ENCODE measurements around the gene PCDH18.

DNA sequence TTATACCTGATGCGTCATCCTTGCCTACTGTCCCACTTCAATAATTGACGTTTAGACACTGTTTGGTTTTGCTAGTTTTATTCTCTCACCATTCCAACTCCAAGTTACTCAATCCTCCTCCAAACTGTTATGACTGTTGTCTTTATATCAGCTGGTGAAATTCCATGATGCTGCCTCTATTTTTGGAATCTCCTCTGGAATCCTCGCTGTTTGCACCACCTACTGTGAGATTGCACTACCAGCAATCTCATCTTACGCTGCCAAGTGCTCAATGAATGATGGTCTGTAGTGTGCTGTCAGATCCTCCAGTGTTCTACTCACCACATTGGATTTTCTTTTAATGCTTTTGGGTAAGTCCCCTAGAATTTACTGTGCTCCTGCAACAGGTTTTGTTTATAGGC is 13.2 kb upstream of the PCDH18 start:
- TF ChIP-seq, protein P1, sequence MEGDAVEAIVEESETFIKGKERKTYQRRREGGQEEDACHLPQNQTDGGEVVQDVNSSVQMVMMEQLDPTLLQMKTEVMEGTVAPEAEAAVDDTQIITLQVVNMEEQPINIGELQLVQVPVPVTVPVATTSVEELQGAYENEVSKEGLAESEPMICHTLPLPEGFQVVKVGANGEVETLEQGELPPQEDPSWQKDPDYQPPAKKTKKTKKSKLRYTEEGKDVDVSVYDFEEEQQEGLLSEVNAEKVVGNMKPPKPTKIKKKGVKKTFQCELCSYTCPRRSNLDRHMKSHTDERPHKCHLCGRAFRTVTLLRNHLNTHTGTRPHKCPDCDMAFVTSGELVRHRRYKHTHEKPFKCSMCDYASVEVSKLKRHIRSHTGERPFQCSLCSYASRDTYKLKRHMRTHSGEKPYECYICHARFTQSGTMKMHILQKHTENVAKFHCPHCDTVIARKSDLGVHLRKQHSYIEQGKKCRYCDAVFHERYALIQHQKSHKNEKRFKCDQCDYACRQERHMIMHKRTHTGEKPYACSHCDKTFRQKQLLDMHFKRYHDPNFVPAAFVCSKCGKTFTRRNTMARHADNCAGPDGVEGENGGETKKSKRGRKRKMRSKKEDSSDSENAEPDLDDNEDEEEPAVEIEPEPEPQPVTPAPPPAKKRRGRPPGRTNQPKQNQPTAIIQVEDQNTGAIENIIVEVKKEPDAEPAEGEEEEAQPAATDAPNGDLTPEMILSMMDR (IDR thresholded peaks at IDR 0.05; ENCODE audit: borderline replicate concordance, extremely low read depth, low read length, poor library complexity, severe bottlenecking), result no peak
- TF ChIP-seq EZH2 (IDR thresholded peaks at IDR 0.05; ENCODE audit: borderline replicate concordance, low read depth, low read length, severe bottlenecking), result no peak

Measured in DND-41 (cell line).